GM10847 (cell line): Measurements from ENCODE around the gene IL1RAPL1.

Experiments used
- POLR2A ChIP-seq: IDR thresholded peaks from 2 replicates; pipeline ENCODE4 v1.6.1; 2011; ENCODE audit not compliant: insufficient read length; ENCODE audit errors: extremely low read depth

Gene IL1RAPL1

DNA sequence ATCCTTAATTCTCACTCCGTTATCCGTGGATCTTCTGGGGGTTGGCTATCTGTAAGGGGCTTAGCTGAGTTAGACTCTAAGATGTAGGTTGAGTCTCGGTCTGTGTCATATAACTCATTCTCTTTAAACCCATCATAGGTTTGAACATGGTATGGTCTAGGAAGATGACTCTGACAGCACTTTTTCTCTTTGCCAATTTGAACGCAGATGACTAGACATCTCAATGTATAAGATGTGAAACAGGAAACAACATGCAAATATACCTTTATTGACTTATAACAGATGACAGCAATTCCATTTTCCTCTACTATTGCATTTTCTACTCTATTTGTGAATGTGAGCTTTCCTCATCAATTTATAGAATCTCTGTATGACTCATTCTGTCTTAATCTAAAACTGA, 993.3 kb downstream of the IL1RAPL1 start:
- no peak for TF ChIP-seq POLR2A

GRCh38 chrX:29581223-29581622, 994.0 kb downstream of the IL1RAPL1 start:
- no peak for TF ChIP-seq POLR2A

DNA sequence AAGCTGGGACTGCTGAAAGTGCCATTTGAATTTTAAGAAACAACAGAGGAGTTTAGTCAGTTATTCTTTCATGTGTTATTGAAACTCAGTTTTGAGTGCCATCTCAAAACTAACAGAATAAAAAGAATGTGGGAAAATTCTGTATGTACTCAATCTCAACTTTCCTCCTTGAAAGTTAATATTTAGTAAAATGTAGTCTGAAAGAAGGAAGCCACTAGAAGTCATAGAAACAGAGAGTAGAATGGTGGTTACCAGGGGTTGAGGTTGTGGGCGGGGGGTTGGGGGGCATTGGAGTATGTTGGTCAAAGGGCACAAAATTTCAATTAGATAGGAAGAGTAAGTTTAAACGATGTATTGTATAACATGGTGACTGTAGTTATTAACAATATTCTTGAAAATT, 999.9 kb downstream of the IL1RAPL1 start:
- TF ChIP-seq POLR2A = no peak

GRCh38 chrX:29590921-29591320, 1003.7 kb downstream of the IL1RAPL1 start:
- TF ChIP-seq POLR2A = no peak

- no peak for TF ChIP-seq POLR2A
Observed at GRCh38 chrX:29604381-29604780, 1017.1 kb downstream of the IL1RAPL1 start.

DNA sequence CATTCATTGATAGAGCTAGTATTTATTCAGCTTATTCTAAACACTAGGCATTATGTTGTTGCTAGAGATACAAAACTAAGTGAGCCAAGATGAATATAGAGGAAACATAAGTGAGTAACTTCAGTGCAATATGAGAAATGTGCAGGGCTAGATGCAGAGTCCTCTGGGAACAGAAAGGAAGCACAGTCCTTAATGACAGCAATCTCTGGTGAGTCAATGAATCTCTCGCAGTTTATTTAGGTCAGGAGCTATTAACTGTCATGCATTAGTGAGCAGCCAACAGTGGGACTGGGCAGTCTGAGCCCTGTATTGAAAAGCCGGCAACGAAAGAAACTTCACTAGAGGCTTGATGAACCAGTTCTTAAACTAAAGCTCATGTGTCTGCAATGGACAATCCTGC, 1030.0 kb downstream of the IL1RAPL1 start:
- no peak for TF ChIP-seq POLR2A

DNA sequence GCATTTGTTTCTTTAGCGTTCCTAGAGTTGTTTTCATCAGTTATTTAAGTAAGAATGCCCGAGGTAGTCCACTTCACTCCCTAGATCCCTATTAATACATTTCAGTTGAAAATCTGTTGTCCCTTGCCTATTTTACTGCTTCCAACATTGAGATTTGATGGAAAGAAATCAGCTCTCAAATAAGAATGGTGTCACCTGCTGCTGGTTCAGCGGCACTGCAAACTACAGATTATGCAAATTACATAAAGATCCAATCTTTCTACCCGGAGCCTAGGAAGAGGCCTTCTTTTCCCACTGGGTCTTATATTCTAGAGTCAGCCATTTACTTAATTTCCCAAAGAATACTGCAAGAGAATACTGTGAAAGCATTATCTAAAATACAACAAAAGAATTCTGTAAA, 1030.5 kb downstream of the IL1RAPL1 start:
- no peak for TF ChIP-seq POLR2A

DNA sequence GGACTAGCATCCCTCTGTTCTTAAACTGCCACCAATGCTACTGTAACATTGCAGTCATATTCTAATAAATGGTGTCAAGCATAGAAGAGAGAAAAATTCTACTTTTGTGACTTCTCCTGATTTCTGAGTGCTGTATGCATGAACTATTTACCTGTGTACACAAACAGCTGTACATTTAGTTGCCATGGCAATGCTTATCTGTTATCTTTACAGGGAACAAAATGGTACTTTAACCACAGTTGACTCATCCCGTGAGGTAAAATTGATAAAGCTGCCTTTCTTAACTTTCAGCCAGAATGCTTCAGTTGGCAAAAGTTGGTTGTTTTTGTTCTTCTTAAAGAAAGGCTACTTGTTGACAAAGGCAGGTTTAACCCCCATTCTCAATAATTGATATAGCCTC, 1040.6 kb downstream of the IL1RAPL1 start:
- TF ChIP-seq POLR2A = no peak

DNA sequence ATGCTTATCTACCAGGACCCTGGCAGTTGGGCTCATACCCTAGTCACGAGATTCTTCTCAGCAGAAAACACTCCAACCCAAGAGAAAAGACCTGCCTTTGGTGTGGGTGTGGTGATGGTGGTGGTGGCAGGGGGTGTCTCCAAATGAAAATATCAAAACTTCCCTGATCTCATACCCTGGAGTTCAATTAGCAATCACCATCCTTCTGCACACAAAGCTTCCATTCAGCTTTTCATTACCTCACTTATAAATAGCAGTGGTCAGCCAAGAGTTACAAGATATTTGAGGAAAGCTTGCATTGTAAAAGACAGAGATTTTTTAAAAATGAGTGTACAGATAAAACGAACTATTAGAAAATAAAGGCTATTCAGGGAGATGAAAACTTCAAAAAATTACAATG, 1047.3 kb downstream of the IL1RAPL1 start:
- no peak for TF ChIP-seq POLR2A

DNA sequence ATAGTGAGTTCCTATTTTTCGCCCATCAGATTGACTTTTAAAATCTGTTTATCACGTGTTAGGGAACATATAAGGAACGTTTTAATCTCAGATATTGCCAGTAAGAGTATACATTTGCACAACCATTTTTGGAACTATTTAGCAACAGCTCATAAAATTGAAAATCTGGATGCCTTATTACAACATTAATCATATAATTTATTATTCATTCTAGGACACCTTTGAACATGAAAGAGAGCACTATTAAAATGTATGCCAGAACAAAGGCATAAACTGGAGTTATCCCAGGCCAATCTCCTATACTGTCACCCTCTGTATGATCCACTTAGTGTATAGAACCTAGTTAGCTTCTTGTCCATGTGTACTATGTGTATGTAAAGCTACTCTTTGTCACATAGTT, 1049.1 kb downstream of the IL1RAPL1 start:
- TF ChIP-seq POLR2A = no peak

DNA sequence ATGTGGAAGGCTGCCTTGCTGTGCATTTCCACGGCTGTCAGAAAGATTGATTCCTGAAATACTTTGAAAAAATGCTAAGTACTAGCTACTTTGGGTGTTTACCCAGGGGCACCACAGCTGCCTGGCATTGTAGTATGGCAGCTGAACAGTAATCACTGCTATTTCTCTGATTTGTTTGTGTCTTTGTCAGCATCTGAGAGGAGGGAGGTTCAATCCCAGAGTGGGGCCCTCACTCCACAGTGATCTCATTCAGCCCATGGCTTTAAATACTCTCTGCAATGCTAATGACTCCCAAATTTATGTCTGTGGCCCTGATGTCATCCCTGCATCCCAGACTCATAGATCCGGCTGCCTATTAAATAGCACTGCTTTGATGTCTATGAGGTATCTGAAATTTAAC, 1052.9 kb downstream of the IL1RAPL1 start:
- TF ChIP-seq POLR2A = no peak

DNA sequence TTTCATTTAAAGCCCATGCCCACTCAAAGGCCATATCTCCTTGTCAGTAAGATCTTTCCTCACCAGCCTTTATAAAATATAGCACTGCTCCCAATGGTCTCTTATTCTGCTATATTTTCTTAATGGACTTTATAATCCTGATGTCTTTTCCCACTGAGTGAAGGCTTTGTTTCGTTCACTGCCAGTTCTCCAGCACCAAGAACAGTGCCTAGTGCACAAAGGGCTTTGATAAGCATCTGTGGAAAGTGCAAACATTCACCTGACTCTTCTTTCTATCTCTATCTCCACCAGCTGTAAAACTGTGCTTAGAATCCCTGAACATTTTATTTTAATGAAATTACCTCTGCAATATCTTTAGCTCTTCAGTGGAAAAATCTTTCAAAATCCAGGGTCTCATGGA, 1054.2 kb downstream of the IL1RAPL1 start:
- no peak for TF ChIP-seq POLR2A

DNA sequence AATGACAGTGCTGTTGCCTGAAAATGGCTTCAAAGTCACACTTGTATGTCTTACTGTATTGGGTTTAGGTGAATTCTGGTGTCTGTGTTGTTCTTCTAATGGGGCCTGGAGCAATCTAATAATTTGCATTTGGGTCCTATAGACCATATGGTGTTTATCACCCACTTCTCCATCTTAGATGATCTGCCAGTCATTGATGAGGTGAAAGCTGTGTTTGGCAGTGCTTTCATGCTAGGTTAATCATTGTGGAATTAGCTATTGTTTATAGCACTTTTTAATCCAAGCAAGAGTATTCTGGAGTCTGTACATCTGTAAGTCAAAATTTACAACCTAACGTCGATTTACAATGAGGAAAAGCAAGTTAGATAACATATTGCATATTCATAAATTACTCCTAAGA, 1055.9 kb downstream of the IL1RAPL1 start:
- no peak for TF ChIP-seq POLR2A

GRCh38 chrX:29648161-29648560, 1060.9 kb downstream of the IL1RAPL1 start:
- TF ChIP-seq POLR2A = no peak

GRCh38 chrX:29652484-29652883, 1065.2 kb downstream of the IL1RAPL1 start:
- no peak for TF ChIP-seq POLR2A

GRCh38 chrX:29653721-29654120, 1066.5 kb downstream of the IL1RAPL1 start:
- TF ChIP-seq POLR2A = no peak

DNA sequence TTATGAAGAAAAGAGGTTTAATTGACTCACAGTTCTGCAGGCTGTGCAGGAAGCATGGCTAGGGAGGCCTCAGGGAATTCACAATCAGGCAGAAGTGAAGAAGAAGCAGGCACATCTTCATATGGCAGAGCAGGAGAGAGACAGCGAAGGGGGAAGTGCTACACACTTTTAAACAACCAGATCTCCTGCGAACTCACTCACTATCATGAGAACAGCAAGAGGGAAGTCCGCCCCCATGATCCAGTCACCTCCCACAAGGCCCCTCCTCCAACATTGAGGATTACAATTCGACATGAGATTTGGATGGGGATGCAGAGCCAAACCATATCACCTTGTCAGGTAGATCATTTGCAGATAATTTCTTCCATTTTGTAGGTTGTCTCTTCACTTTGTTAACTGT, 1072.7 kb downstream of the IL1RAPL1 start:
- TF ChIP-seq POLR2A = no peak

DNA sequence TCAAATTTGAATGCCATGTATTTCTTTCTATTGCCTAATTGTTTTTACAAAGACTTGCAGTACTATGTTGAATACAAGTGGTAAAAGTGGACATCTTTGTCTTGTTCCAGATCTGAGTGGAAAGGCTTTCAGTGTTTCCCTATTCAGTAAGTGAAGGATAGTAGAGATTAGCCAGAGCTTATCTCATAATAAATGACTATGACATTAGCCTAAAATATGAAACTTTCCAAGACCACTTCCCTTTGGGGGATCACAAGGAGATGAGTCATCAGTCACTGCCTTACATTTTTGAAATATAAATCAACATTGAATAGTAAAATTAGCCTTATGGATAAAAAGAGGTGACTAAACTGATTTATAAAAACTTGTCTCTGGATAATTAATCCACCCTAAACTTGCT, 1074.0 kb downstream of the IL1RAPL1 start:
- no peak for TF ChIP-seq POLR2A
